K562 (cell line): Measurements from ENCODE around the gene GGA3. TPM values are rescaled to one million over a fixed set of nuclear protein-coding genes. Genes with fewer than 3 reads are reported as not detected.

ENCODE experiments used
- ASH1L ChIP-seq: fragments of 450-650 bp; IDR thresholded peaks from 2 replicates; pipeline ENCODE4 v1.6.1; 2018; ENCODE audit warnings: borderline replicate concordance, mild to moderate bottlenecking, low read depth; ENCODE audit not compliant: partially characterized antibody
- ETS1 ChIP-seq: conservative IDR thresholded peaks from 2 replicates; pipeline ENCODE4 v1.6.1; 2011; ENCODE audit warnings: low read depth, mild to moderate bottlenecking, low read length; ENCODE audit not compliant: control insufficient read depth
- GABPB2 ChIP-seq: fragments of 250-450 bp; sonication (Bioruptor Pico); conservative IDR thresholded peaks from 2 replicates; pipeline ENCODE4 v1.5.1; 2021; ENCODE audit warnings: mild to moderate bottlenecking
- HNRNPK ChIP-seq: fragments of 200-400 bp; formaldehyde crosslinking; IDR thresholded peaks from one replicate; pipeline ENCODE4 v1.6.1; 2018; ENCODE audit warnings: mild to moderate bottlenecking, low read depth, low read length; ENCODE audit not compliant: poor library complexity, severe bottlenecking
- HNRNPUL1 ChIP-seq: fragments of 200-400 bp; formaldehyde crosslinking; IDR thresholded peaks from 2 replicates; pipeline ENCODE4 v1.6.1; 2017; ENCODE audit warnings: low read length
- POLR2AphosphoS5 ChIP-seq: IDR thresholded peaks from 2 replicates; pipeline ENCODE4 v1.6.1; 2011; ENCODE audit warnings: mild to moderate bottlenecking, low read depth, low read length, moderate library complexity; ENCODE audit not compliant: control insufficient read depth, insufficient read depth
- PRMT5 ChIP-seq: sonication (generic); formaldehyde crosslinking; IDR thresholded peaks from 2 replicates; pipeline ENCODE4 v1.5.0; 2020; ENCODE audit warnings: missing genetic modification reagents
- ZFPM2 ChIP-seq: fragments of 250-450 bp; sonication (Bioruptor Pico); IDR thresholded peaks from 2 replicates; pipeline ENCODE4 v1.5.1; 2022; ENCODE audit warnings: mild to moderate bottlenecking
- ZNF444 ChIP-seq: fragments of 250-450 bp; sonication (Bioruptor Pico); IDR thresholded peaks from 2 replicates; pipeline ENCODE4 v1.4.0; 2020; ENCODE audit warnings: mild to moderate bottlenecking, moderate library complexity
- ZNF512 ChIP-seq: IDR thresholded peaks from 2 replicates; pipeline ENCODE4 v1.6.1; 2016; ENCODE audit warnings: missing genetic modification characterization, missing compliant biosample characterization
- polyA plus RNA-seq, 8 experiments: library from polyadenylated mRNA; depleted of rRNA in 4 of 8; stranded (reverse) in 5 of 8; unstranded in 3 of 8; fragments of >200 nt; fragmentation: Nextera tagmentation in 2 of 8; fragmentation: Illumina TruSeq in 1 of 8; extraction: Ambion mirVana in 2 of 8; extraction: Trizol in 1 of 8; gene quantifications; 2 replicates each; pipeline versions ENCODE4 v1.2.1 to v1.2.3, GENCODE V29; 2011 to 2014; ENCODE audit warnings: inconsistent platforms in 1 of 8, missing spikeins in 1 of 8
- total RNA-seq, 7 experiments: library from RNA; depleted of rRNA in 6 of 7; stranded (reverse); fragments of >200 nt in 6 of 7; fragmentation: Illumina TruSeq in 2 of 7; extraction: Trizol in 2 of 7; gene quantifications; 2 replicates each; pipeline versions ENCODE4 v1.2.1 to v1.2.3, GENCODE V29; 2011 to 2021; ENCODE audit warnings: low replicate concordance in 1 of 7
- TF ChIP-seq, protein P1 (sequence below): fragments of 450-650 bp; IDR thresholded peaks from 2 replicates; pipeline ENCODE4 v1.7.0; 2016; ENCODE audit warnings: borderline replicate concordance
- TF ChIP-seq, protein P2 (sequence below), 3 experiments: fragments of 200-800 bp in 1 of 3; sonication (Bioruptor generic) in 1 of 3; sonication (generic) in 1 of 3; formaldehyde crosslinking in 1 of 3; IDR thresholded peaks; 2 replicates each; pipeline versions ENCODE4 v1.6.1 to v1.8.0; 2016 to 2022; ENCODE audit warnings: mild to moderate bottlenecking in 2 of 3, missing compliant biosample characterization in 2 of 3, missing genetic modification characterization in 2 of 3, missing genetic modification reagents in 1 of 3
- TF ChIP-seq, protein P3 (sequence below): fragments of 450-650 bp; IDR thresholded peaks from 2 replicates; pipeline ENCODE4 v1.6.1; 2016; ENCODE audit warnings: missing biosample characterization, missing genetic modification characterization
- TF ChIP-seq, protein P4 (sequence below): fragments of 200-800 bp; sonication (Bioruptor generic); IDR thresholded peaks from 2 replicates; pipeline ENCODE4 v1.6.1; 2017; ENCODE audit warnings: missing genetic modification characterization, missing compliant biosample characterization
- TF ChIP-seq, protein P5 (sequence below), 2 experiments: fragments of 450-650 bp; conservative IDR thresholded peaks; 2 replicates each; pipeline ENCODE4 v1.6.1; 2017; ENCODE audit warnings: mild to moderate bottlenecking in 2 of 2, moderate library complexity in 2 of 2

GGA3 gene
- total and polyA plus RNA-seq, 9 of the 15 experiments (the other 6 are each of a cell fraction or from before 2014, with no cell fraction given): 5.7 to 64.9 (median 25.4) TPM

GRCh38 chr17:75240394-75241142 lies 20.8 kb downstream of the GGA3 start (continued):
- TF ChIP-seq, protein P1, sequence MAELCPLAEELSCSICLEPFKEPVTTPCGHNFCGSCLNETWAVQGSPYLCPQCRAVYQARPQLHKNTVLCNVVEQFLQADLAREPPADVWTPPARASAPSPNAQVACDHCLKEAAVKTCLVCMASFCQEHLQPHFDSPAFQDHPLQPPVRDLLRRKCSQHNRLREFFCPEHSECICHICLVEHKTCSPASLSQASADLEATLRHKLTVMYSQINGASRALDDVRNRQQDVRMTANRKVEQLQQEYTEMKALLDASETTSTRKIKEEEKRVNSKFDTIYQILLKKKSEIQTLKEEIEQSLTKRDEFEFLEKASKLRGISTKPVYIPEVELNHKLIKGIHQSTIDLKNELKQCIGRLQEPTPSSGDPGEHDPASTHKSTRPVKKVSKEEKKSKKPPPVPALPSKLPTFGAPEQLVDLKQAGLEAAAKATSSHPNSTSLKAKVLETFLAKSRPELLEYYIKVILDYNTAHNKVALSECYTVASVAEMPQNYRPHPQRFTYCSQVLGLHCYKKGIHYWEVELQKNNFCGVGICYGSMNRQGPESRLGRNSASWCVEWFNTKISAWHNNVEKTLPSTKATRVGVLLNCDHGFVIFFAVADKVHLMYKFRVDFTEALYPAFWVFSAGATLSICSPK: no peak
- TF ChIP-seq, protein P2, sequence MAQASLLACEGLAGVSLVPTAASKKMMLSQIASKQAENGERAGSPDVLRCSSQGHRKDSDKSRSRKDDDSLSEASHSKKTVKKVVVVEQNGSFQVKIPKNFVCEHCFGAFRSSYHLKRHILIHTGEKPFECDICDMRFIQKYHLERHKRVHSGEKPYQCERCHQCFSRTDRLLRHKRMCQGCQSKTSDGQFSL (CRISPR knock-in tag; IDR thresholded peaks at IDR 0.05): peak; percentile 52
- TF ChIP-seq, protein P2 (tag; IDR thresholded peaks at IDR 0.05): no peak
- TF ChIP-seq HNRNPUL1: no peak
- TF ChIP-seq, protein P3, sequence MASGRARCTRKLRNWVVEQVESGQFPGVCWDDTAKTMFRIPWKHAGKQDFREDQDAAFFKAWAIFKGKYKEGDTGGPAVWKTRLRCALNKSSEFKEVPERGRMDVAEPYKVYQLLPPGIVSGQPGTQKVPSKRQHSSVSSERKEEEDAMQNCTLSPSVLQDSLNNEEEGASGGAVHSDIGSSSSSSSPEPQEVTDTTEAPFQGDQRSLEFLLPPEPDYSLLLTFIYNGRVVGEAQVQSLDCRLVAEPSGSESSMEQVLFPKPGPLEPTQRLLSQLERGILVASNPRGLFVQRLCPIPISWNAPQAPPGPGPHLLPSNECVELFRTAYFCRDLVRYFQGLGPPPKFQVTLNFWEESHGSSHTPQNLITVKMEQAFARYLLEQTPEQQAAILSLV (tag): no peak
- no peak for TF ChIP-seq ASH1L
- peak; percentile 45; the same call in 1 of the 2 replicates for TF ChIP-seq ETS1
- peak; percentile 32; the same call in 1 of the 2 replicates for TF ChIP-seq POLR2AphosphoS5
- TF ChIP-seq PRMT5 (CRISPR knock-in tag): no peak
- TF ChIP-seq, protein P4, sequence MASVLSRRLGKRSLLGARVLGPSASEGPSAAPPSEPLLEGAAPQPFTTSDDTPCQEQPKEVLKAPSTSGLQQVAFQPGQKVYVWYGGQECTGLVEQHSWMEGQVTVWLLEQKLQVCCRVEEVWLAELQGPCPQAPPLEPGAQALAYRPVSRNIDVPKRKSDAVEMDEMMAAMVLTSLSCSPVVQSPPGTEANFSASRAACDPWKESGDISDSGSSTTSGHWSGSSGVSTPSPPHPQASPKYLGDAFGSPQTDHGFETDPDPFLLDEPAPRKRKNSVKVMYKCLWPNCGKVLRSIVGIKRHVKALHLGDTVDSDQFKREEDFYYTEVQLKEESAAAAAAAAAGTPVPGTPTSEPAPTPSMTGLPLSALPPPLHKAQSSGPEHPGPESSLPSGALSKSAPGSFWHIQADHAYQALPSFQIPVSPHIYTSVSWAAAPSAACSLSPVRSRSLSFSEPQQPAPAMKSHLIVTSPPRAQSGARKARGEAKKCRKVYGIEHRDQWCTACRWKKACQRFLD (CRISPR knock-in tag): no peak
- no peak for TF ChIP-seq ZNF512 (tag)
- TF ChIP-seq ZFPM2 (CRISPR knock-in tag): no peak
- TF ChIP-seq, protein P5, sequence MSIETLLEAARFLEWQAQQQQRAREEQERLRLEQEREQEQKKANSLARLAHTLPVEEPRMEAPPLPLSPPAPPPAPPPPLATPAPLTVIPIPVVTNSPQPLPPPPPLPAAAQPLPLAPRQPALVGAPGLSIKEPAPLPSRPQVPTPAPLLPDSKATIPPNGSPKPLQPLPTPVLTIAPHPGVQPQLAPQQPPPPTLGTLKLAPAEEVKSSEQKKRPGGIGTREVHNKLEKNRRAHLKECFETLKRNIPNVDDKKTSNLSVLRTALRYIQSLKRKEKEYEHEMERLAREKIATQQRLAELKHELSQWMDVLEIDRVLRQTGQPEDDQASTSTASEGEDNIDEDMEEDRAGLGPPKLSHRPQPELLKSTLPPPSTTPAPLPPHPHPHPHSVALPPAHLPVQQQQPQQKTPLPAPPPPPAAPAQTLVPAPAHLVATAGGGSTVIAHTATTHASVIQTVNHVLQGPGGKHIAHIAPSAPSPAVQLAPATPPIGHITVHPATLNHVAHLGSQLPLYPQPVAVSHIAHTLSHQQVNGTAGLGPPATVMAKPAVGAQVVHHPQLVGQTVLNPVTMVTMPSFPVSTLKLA (conservative IDR thresholded peaks at IDR 0.05): no peak; a peak in 1 of 4 replicates
- no peak for TF ChIP-seq GABPB2 (CRISPR knock-in tag)
- no peak for TF ChIP-seq HNRNPK
- no peak for TF ChIP-seq ZNF444 (CRISPR knock-in tag)
